ENCODE data around the gene SLC16A4.

GRCh38 chr1:110438893-110439292 lies 48.1 kb upstream of the SLC16A4 start:
- TF ChIP-seq GATA3 (IDR thresholded peaks at IDR 0.05; ENCODE audit: low read depth, low read length): no peak
- TF ChIP-seq GATA2 (IDR thresholded peaks at IDR 0.05; ENCODE audit: low read depth, low read length): no peak

Measured in SH-SY5Y (cell line).